ENCODE results near the gene ZBTB11. TPM values are rescaled to one million over a fixed set of nuclear protein-coding genes. Genes with fewer than 3 reads are reported as not detected.
"Not testable (repeated sequence)": the region's sequence is repeated elsewhere in the genome, so short reads cannot be mapped to it uniquely, and the experiment has no call there.

The ZBTB11 gene
- polyA plus RNA-seq, 3 donors = 5.1 to 20.2 (median 6.8) TPM

GRCh38 chr3:101632586-101632985 is 44.3 kb downstream of the ZBTB11 start:
- Mint-ChIP-seq H3K4me1 (peaks cover 4% of the 10 kb centered on the region), H3K4me3 (no peak overlapping the region), H3K27me3 (ENCODE audit: low read depth in 3 of 3) (peaks cover 0 to 2% (median 0%) of the 10 kb centered on the region in 3 donors), H3K27ac (no peak overlapping the region), H3K9me3 (no peaks in the 10 kb centered on the region), H3K36me3 (no peaks in the 10 kb centered on the region)
- no peaks in the 10 kb centered on the region for H3K4me1 ChIP-seq (ENCODE audit: control insufficient read depth in 1 of 2, insufficient read depth in 2 of 2, low read length in 2 of 2)
- intact Hi-C loops (cut with micrococcal nuclease) = no loop called here
- H4K20me1 ChIP-seq (ENCODE audit: insufficient read depth, low read length) = no peaks in the 10 kb centered on the region
- no peak overlapping the region for H3K4me3 ChIP-seq (replicated peaks in 1 of 3; ENCODE audit: low read depth in 2 of 3, low read length in 3 of 3)
- H3K27ac ChIP-seq (ENCODE audit: low read depth in 1 of 2, low read length in 2 of 2) = no peak overlapping the region
- WGBS (ENCODE audit: insufficient coverage) = 100% methylated on average over 4 of the region's 11 CpGs
- H3K79me2 ChIP-seq (ENCODE audit: insufficient read depth, low read length) = no peaks in the 10 kb centered on the region
- H3K36me3 ChIP-seq (replicated peaks in 1 of 2; ENCODE audit: control insufficient read depth in 1 of 2, insufficient read depth in 2 of 2, low read length in 2 of 2) = no peaks in the 10 kb centered on the region
- no peaks in the 10 kb centered on the region for H3K27me3 ChIP-seq (ENCODE audit: control insufficient read depth in 2 of 2, insufficient read depth in 2 of 2, low read length in 2 of 2)
- no peak for TF ChIP-seq CTCF (IDR thresholded peaks at IDR 0.05)
- no peak overlapping the region for H2AFZ ChIP-seq (ENCODE audit: insufficient read depth, low read depth, low read length, poor library complexity, severe bottlenecking)
- no peaks in the 10 kb centered on the region for H3K9me3 ChIP-seq (replicated peaks in 1 of 2; ENCODE audit: control insufficient read depth in 1 of 2, insufficient read depth in 1 of 2, low read length in 2 of 2)
- no peak overlapping the region for H3K4me2 ChIP-seq (replicated peaks; ENCODE audit: extremely low read depth, low read length, poor library complexity, severe bottlenecking)
- H3K9ac ChIP-seq (ENCODE audit: insufficient read depth, low read length, poor library complexity, severe bottlenecking) = no peak overlapping the region
- no peak for DNase-seq

GRCh38 chr3:101631959-101632358 is 45.0 kb downstream of the ZBTB11 start:
- H3K36me3 Mint-ChIP-seq; H3K4me3 Mint-ChIP-seq; H3K4me1 ChIP-seq (ENCODE audit: control insufficient read depth in 1 of 2, insufficient read depth in 2 of 2, low read length in 2 of 2); H3K27ac ChIP-seq (ENCODE audit: low read depth in 1 of 2, low read length in 2 of 2); H3K79me2 ChIP-seq (ENCODE audit: insufficient read depth, low read length); DNase-seq; H2AFZ ChIP-seq (ENCODE audit: insufficient read depth, low read depth, low read length, poor library complexity, severe bottlenecking); H3K27ac Mint-ChIP-seq; H3K4me3 ChIP-seq (replicated peaks in 1 of 3; ENCODE audit: low read depth in 2 of 3, low read length in 3 of 3); H3K36me3 ChIP-seq (replicated peaks in 1 of 2; ENCODE audit: control insufficient read depth in 1 of 2, insufficient read depth in 2 of 2, low read length in 2 of 2); intact Hi-C loops (cut with micrococcal nuclease); H3K4me2 ChIP-seq (replicated peaks; ENCODE audit: extremely low read depth, low read length, poor library complexity, severe bottlenecking); H3K9me3 Mint-ChIP-seq; H3K4me1 Mint-ChIP-seq; H3K9ac ChIP-seq (ENCODE audit: insufficient read depth, low read length, poor library complexity, severe bottlenecking); H3K9me3 ChIP-seq (replicated peaks in 1 of 2; ENCODE audit: control insufficient read depth in 1 of 2, insufficient read depth in 1 of 2, low read length in 2 of 2); H3K27me3 Mint-ChIP-seq (ENCODE audit: low read depth in 3 of 3); H3K27me3 ChIP-seq (ENCODE audit: control insufficient read depth in 2 of 2, insufficient read depth in 2 of 2, low read length in 2 of 2); H4K20me1 ChIP-seq (ENCODE audit: insufficient read depth, low read length): not testable (repeated sequence)
- 97% methylated on average over 8 of the region's 8 CpGs for WGBS (ENCODE audit: insufficient coverage)
